PC-3 (cell line): ENCODE results near the gene IFIT3.

Experiments used
- EZH2 ChIP-seq: fragments of 300-600 bp; sonication (generic); IDR thresholded peaks from one replicate; pipeline ENCODE4 v1.6.1; 2017; ENCODE audit warnings: antibody characterized with exemption, mild to moderate bottlenecking, low read length; ENCODE audit not compliant: unreplicated experiment
- TF ChIP-seq, protein P1 (sequence below): fragments of 300-600 bp; sonication (generic); conservative IDR thresholded peaks from 2 replicates; pipeline ENCODE4 v1.5.1; 2017; ENCODE audit warnings: antibody characterized with exemption, low read depth, mild to moderate bottlenecking, low read length

DNA sequence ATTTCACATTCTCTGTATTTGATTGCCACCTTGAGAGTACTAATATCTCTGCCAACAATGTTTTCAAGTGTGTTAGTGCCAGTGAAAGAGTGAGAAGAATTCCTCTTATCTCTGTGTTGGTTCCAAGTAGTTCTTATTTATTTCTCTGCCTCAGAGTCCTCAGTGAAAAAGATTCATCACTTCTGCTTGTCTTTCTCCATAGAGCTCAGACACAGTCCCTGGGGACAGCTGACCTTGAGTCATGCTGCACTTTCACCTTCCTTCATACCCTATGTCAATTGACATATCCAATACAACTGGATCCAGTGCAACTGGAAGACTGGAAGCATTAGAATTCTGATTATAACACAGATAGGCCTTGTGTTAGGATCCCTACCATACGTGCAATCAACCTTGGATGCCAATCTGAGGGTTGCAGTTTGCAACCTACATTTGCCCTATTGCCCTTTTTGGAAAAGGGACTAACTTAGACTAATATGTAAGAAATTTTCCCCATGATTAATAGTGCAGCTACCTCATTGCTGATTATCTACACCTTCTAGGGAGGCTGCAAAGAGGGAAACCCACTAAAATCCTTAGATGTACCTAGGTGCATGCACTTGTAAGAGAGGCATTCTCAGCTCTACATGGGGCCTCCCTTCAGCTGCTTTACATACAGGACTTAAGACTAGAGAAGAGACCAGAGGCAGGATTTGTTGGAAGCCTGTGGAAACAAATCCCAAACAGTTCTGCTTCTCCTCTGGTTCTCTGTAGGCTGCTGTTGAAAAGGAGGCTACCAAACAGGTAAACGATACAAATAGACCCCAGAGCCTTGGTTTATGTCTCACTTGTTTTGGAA lies 17.5 kb upstream of the IFIT3 start:
- TF ChIP-seq, protein P1, sequence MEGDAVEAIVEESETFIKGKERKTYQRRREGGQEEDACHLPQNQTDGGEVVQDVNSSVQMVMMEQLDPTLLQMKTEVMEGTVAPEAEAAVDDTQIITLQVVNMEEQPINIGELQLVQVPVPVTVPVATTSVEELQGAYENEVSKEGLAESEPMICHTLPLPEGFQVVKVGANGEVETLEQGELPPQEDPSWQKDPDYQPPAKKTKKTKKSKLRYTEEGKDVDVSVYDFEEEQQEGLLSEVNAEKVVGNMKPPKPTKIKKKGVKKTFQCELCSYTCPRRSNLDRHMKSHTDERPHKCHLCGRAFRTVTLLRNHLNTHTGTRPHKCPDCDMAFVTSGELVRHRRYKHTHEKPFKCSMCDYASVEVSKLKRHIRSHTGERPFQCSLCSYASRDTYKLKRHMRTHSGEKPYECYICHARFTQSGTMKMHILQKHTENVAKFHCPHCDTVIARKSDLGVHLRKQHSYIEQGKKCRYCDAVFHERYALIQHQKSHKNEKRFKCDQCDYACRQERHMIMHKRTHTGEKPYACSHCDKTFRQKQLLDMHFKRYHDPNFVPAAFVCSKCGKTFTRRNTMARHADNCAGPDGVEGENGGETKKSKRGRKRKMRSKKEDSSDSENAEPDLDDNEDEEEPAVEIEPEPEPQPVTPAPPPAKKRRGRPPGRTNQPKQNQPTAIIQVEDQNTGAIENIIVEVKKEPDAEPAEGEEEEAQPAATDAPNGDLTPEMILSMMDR: no peak
- TF ChIP-seq EZH2: no peak
